ENCODE measurements around the gene STAMBPL1.

GRCh38 chr10:88911851-88912250 lies 31.8 kb downstream of the STAMBPL1 start:
- TF ChIP-seq BHLHE40 (IDR thresholded peaks at IDR 0.05; ENCODE audit: borderline replicate concordance) (no peak), HDGF (IDR thresholded peaks at IDR 0.05; ENCODE audit: borderline replicate concordance) (no peak), FOXA1 (IDR thresholded peaks at IDR 0.05) (no peak), SUZ12 (IDR thresholded peaks at IDR 0.05) (no peak), NFRKB (IDR thresholded peaks at IDR 0.05) (no peak)
